Lower lobe of right lung (tissue), 2 donors: ENCODE measurements around the gene P2RY14. TPM values are rescaled to one million over a fixed set of nuclear protein-coding genes. Genes with fewer than 3 reads are reported as not detected.
A peak's percentile ranks its signal among the peaks of the same experiment; 100 is the strongest.

Experiments used
- ATAC-seq, 2 donors: fragments of 200-7000 bp; cut with Tn5 transposase; one replicate each; pipeline ENCODE4 v1.9.1; 2020 to 2022; ENCODE audit warnings: mild to moderate bottlenecking in 2 of 2, moderate library complexity in 2 of 2
- DNase-seq: peaks from one replicate; pipeline ENCODE4 v3.0.0-alpha.2; 2020
- H3K27ac ChIP-seq: fragments of 200-600 bp; one replicate; pipeline ENCODE4 v1.8.0; 2022
- H3K27me3 ChIP-seq: fragments of 200-600 bp; one replicate; pipeline ENCODE4 v1.8.0; 2022; ENCODE audit warnings: low read depth
- H3K36me3 ChIP-seq: fragments of 200-600 bp; one replicate; pipeline ENCODE4 v1.8.0; 2022; ENCODE audit warnings: mild to moderate bottlenecking
- H3K4me1 ChIP-seq: fragments of 200-600 bp; one replicate; pipeline ENCODE4 v1.8.0; 2022
- H3K4me3 ChIP-seq: fragments of 200-600 bp; one replicate; pipeline ENCODE4 v1.8.0; 2022; ENCODE audit warnings: mild to moderate bottlenecking
- H3K9me3 ChIP-seq: fragments of 200-600 bp; one replicate; pipeline ENCODE4 v1.8.0; 2022
- CTCF ChIP-seq: fragments of 200-600 bp; IDR thresholded peaks from one replicate; pipeline ENCODE4 v1.8.0; 2022; ENCODE audit warnings: antibody characterized with exemption, mild to moderate bottlenecking
- intact Hi-C: fragments of 100-400 bp; cut with DNase I; formaldehyde crosslinking; loops from one replicate; pipeline ENCODE4 v1.11.0; 2022
- total RNA-seq: library from RNA; stranded (reverse); fragmentation: NEBNext Ultra II Directional; extraction: Animal tissue kit (Norgen Biotek cat#: 25700); gene quantifications from one replicate; pipeline ENCODE4 v1.2.1, GENCODE V29; 2021
- donor health status: DM: no; HTN: yes; CAD: no; lungs with severe emphysema.

Gene P2RY14
- total RNA-seq, 1 donor from 2014 or later = 5.7 TPM

- H3K4me1 ChIP-seq = no peaks in the 10 kb centered on the region
- H3K4me3 ChIP-seq = no peak overlapping the region
- DNase-seq (no peak), ATAC-seq (no peak)
- no peak for TF ChIP-seq CTCF
- H3K27ac ChIP-seq = no peak overlapping the region
- no peaks in the 10 kb centered on the region for H3K9me3 ChIP-seq
- H3K36me3 ChIP-seq = no peaks in the 10 kb centered on the region
- intact Hi-C loops = no loop called here
- no peaks in the 10 kb centered on the region for H3K27me3 ChIP-seq
These were observed 61.4 kb downstream of the P2RY14 start for GRCh38 chr3:151216641-151217607.

- intact Hi-C loops = no loop called here
- Histone ChIP-seq H3K4me1 (no peaks in the 10 kb centered on the region), H3K36me3 (no peaks in the 10 kb centered on the region), H3K27ac (no peak overlapping the region), H3K9me3 (no peaks in the 10 kb centered on the region), H3K27me3 (no peaks in the 10 kb centered on the region), H3K4me3 (no peak overlapping the region)
- no peak for TF ChIP-seq CTCF
- ATAC-seq = no peak
- DNase-seq = no peak
These were observed 63.9 kb downstream of the P2RY14 start for GRCh38 chr3:151214459-151214858.

GRCh38 chr3:151213881-151214280 lies 64.5 kb downstream of the P2RY14 start:
- intact Hi-C loops = no loop called here
- Histone ChIP-seq H3K27ac (no peak overlapping the region), H3K27me3 (no peaks in the 10 kb centered on the region), H3K36me3 (no peaks in the 10 kb centered on the region), H3K4me1 (no peaks in the 10 kb centered on the region), H3K4me3 (no peak overlapping the region), H3K9me3 (no peaks in the 10 kb centered on the region)
- DNase-seq (no peak), ATAC-seq (no peak)
- no peak for TF ChIP-seq CTCF

GRCh38 chr3:151213151-151213550 lies 65.2 kb downstream of the P2RY14 start:
- DNase-seq = no peak
- no peak for ATAC-seq
- H3K9me3 ChIP-seq = no peaks in the 10 kb centered on the region
- H3K27ac ChIP-seq = no peak overlapping the region
- intact Hi-C loops = no loop called here
- TF ChIP-seq CTCF = no peak
- no peaks in the 10 kb centered on the region for H3K36me3 ChIP-seq
- H3K27me3 ChIP-seq = no peaks in the 10 kb centered on the region
- no peaks in the 10 kb centered on the region for H3K4me1 ChIP-seq
- no peak overlapping the region for H3K4me3 ChIP-seq

GRCh38 chr3:151210676-151211381 lies 67.5 kb downstream of the P2RY14 start:
- Histone ChIP-seq H3K27ac (no peak overlapping the region), H3K4me3 (no peak overlapping the region), H3K27me3 (no peaks in the 10 kb centered on the region), H3K9me3 (no peaks in the 10 kb centered on the region), H3K36me3 (no peaks in the 10 kb centered on the region), H3K4me1 (no peaks in the 10 kb centered on the region)
- no peak for TF ChIP-seq CTCF
- DNase-seq (no peak), ATAC-seq (peak; percentile 67 to 73)
- intact Hi-C loops = no loop called here
